ENCODE measurements around the gene UBE2G2. TPM values are rescaled to one million over a fixed set of nuclear protein-coding genes. Genes with fewer than 3 reads are reported as not detected.
"Not testable (repeated sequence)": the region's sequence is repeated elsewhere in the genome, so short reads cannot be mapped to it uniquely, and the experiment has no call there.

The UBE2G2 gene
- total and polyA plus RNA-seq, 8 donors: 75.0 to 157 (median 131) TPM

DNA sequence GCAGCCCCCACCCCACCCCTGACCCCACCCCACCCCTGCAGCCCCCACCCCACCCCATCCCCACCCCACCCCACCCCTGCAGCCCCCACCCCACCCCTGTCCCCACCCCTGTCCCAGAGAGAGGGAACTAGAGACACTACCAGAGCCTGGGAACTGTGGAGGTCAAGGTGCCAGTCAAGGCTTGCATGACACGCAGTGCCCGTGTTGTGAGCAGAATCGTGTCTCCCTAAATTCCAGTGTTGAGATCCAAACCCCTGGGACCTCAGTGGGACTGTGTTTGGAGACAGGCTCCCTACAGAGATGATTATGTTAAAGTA, 34.7 kb upstream of the UBE2G2 start:
- no peak overlapping the region for H3K4me3 ChIP-seq
- DNase-seq (no peak), ATAC-seq (no peak)
- no peak overlapping the region for H3K27ac ChIP-seq
- no peaks in the 10 kb centered on the region for H3K9me3 ChIP-seq
- no peaks in the 10 kb centered on the region for H3K36me3 ChIP-seq
- no peak for TF ChIP-seq CTCF (IDR thresholded peaks at IDR 0.05)
- H3K4me1 ChIP-seq: no peaks in the 10 kb centered on the region
- peaks cover 0 to 5% of the 10 kb centered on the region in 2 donors for H3K27me3 ChIP-seq
- intact Hi-C loops (cut with DNase I): no loop called here

GRCh38 chr21:44835647-44835973, 34.0 kb upstream of the UBE2G2 start:
- no peak for TF ChIP-seq CTCF (IDR thresholded peaks at IDR 0.05)

GRCh38 chr21:44834951-44835646, 33.5 kb upstream of the UBE2G2 start:
- intact Hi-C loops (cut with DNase I): no loop called here
- Histone ChIP-seq H3K36me3 (no peaks in the 10 kb centered on the region), H3K27ac (no peak overlapping the region), H3K4me1 (no peaks in the 10 kb centered on the region), H3K27me3 (peaks cover 0 to 5% of the 10 kb centered on the region in 2 donors), H3K9me3 (no peaks in the 10 kb centered on the region), H3K4me3 (no peak overlapping the region)
- DNase-seq: peak in 1 of 4 donors; percentile 18
- no peak for TF ChIP-seq CTCF (IDR thresholded peaks at IDR 0.05)
- ATAC-seq: no peak

More at GRCh38 chr21:44835647-44835973, 34.0 kb upstream of the UBE2G2 start:
- Histone ChIP-seq H3K36me3 (no peaks in the 10 kb centered on the region), H3K4me1 (no peaks in the 10 kb centered on the region), H3K27me3 (peaks cover 0 to 5% of the 10 kb centered on the region in 2 donors), H3K9me3 (no peaks in the 10 kb centered on the region), H3K27ac (no peak overlapping the region), H3K4me3 (no peak overlapping the region)
- no peak for ATAC-seq
- intact Hi-C loops (cut with DNase I): no loop called here
- peak in 1 of 4 donors; percentile 10 for DNase-seq

DNA sequence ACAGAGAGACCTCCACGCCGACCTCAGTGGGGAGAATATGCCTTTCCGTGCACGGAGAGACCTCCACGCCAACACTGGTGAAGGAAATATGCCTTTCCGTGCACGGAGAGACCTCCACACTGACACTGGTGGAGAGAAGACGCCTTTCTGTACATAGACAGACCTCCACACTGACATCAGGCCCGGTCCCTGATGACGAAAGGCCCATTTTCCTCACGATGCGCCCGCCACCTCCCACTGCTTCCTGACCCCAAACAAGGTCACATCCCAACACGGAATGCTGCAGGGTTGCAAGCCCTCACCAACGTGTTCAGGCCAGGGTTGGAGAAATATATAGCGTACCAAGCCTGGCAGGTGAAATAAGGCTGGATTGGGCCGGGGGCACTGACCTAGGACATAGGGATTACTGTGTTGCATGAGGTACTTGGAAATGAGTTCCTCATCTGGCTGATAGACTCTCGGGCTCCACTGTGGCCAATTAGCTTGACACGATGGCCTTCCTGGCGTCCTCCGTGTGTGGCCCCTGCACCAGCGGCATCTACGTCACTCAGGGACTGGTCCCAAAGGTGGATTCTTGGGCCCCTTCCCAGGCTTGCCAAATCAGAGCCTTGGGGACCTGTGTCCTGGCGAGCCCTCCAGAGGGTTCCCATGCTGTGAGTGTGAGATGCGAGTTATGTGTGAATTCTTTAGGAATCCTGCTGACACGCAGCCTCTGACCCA, 32.8 kb upstream of the UBE2G2 start:
- Histone ChIP-seq H3K4me3 (no peak overlapping the region), H3K27me3 (peaks cover 0 to 5% of the 10 kb centered on the region in 2 donors), H3K4me1 (no peaks in the 10 kb centered on the region), H3K27ac (no peak overlapping the region), H3K9me3 (no peaks in the 10 kb centered on the region), H3K36me3 (no peaks in the 10 kb centered on the region)
- intact Hi-C loops (cut with DNase I): no loop called here
- DNase-seq: peak in 1 of 4 donors; percentile 14
- ATAC-seq: no peak
- TF ChIP-seq CTCF (IDR thresholded peaks at IDR 0.05): no peak

- no peak for TF ChIP-seq CTCF (IDR thresholded peaks at IDR 0.05)
- Histone ChIP-seq H3K36me3 (no peaks in the 10 kb centered on the region), H3K9me3 (peaks cover 0 to 3% of the 10 kb centered on the region in 2 donors), H3K4me3 (no peak overlapping the region), H3K4me1 (no peaks in the 10 kb centered on the region), H3K27ac (no peak overlapping the region), H3K27me3 (peaks cover 0 to 5% of the 10 kb centered on the region in 2 donors)
- no peak for ATAC-seq
- DNase-seq: no peak
- intact Hi-C loops (cut with DNase I): no loop called here
These were observed 32.0 kb upstream of the UBE2G2 start for GRCh38 chr21:44833663-44834062.

DNA sequence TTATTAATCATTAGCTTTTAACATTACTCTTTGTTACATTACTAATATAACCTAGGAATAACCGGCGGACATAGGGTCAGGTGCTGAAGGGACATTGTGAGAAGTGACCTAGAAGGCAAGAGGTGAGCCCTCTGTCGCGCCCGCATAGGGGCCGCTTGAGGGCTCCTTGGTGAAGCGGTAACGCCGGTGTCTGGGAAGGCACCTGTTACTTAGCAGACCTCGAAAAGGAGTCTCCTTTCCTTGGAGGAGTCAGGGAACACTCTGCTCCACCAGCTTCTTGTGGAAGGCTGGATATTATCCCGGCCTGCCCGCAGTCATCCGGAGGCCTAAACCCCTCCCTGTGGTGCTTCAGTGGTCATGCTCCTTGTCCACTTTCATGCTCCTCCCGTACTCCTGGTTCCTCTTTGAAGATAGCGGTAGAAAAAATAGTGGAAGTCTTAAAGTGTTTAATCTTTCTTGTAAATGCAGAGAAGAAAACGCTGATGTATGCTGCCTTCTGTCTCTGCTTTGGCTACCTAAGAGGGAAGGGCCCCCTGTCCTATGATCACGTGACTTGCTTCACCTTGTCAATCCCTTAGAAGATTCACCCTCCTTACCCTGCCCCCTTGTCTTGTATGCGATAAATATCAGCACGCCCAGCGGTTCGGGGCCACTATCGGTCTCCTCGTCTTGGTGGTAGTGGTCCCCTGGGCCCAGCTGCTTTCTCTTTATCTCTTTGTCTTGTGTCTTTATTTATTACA, 31.1 kb upstream of the UBE2G2 start:
- H3K36me3 ChIP-seq; H3K4me1 ChIP-seq; ATAC-seq; H3K4me3 ChIP-seq; H3K27me3 ChIP-seq; H3K27ac ChIP-seq; intact Hi-C loops (cut with DNase I): not testable (repeated sequence)
- DNase-seq: peak in 1 of 4 donors; percentile 7
- peaks cover 0 to 13% of the 10 kb centered on the region in 2 donors for H3K9me3 ChIP-seq
